Endothelial cell of umbilical vein (primary cell): Measurements from ENCODE around the gene BAG1. TPM values are rescaled to one million over a fixed set of nuclear protein-coding genes. Genes with fewer than 3 reads are reported as not detected.
A peak's percentile ranks its signal among the peaks of the same experiment; 100 is the strongest.

Experiments
- BruUV-seq: library from RNA; stranded (reverse); fragments of 400-500 nt; replicated peaks from 2 replicates; lab custom pipeline; 2021; lab: Mats Ljungman, UMichigan
- CTCF ChIA-PET: fragments of 300-600, 350-600 bp; sonication (Branson Sonifier 250); formaldehyde crosslinking; loops from one replicate; lab custom pipeline; 2021; ENCODE audit warnings: antibody characterized with exemption, inconsistent platforms; lab: Charles Lee
- POLR2A ChIA-PET: fragments of 300-600, 350-600 bp; sonication (Branson Sonifier 250); formaldehyde crosslinking; loops from one replicate; lab custom pipeline; 2021; ENCODE audit warnings: antibody characterized with exemption, inconsistent platforms; lab: Charles Lee
- DNase-seq: peaks from one replicate; pipeline ENCODE4 v3.0.0-alpha.2; 2011; ENCODE audit warnings: low read depth, low spot score
- FAIRE-seq: peaks from 2 replicates; lab custom pipeline; 2011; peaks lifted over from hg19 to GRCh38; lab: Jason Lieb, UNC
- H2AFZ ChIP-seq: 2 replicates; pipeline ENCODE4 v1.6.0; 2012; ENCODE audit warnings: low read depth, low read length, control low read depth, inconsistent platforms
- H3K27ac ChIP-seq: 2 replicates; pipeline ENCODE4 v1.5.1; 2011; ENCODE audit warnings: low read depth, mild to moderate bottlenecking, control low read depth, low read length, moderate library complexity; ENCODE audit not compliant: insufficient read depth
- H3K27me3 ChIP-seq, 2 experiments: 2 replicates each; pipeline versions ENCODE4 v1.6.0 to v1.6.1; 2011; ENCODE audit warnings: low read length in 2 of 2, mixed read lengths in 1 of 2; ENCODE audit not compliant: control insufficient read depth in 2 of 2, insufficient read depth in 2 of 2
- H3K36me3 ChIP-seq, 2 experiments: 2 replicates in 1 of 2; 3 replicates in 1 of 2; pipeline ENCODE4 v1.5.1; 2011; ENCODE audit warnings: low read length in 2 of 2, mild to moderate bottlenecking in 1 of 2, moderate library complexity in 1 of 2; ENCODE audit not compliant: control insufficient read depth in 2 of 2, insufficient read depth in 2 of 2; ENCODE audit errors: extremely low read depth in 1 of 2
- H3K4me1 ChIP-seq: 3 replicates; pipeline ENCODE4 v1.5.1; 2011; ENCODE audit warnings: mild to moderate bottlenecking, low read length; ENCODE audit not compliant: control insufficient read depth, insufficient read depth; ENCODE audit errors: extremely low read depth
- H3K4me2 ChIP-seq: 2 replicates; pipeline ENCODE4 v1.6.1; 2011; ENCODE audit warnings: low read length, control low read depth, mixed read lengths; ENCODE audit not compliant: insufficient read depth
- H3K4me3 ChIP-seq, 3 experiments: fragments of 200-600 bp in 1 of 3; sonication (generic), shearing (Covaris generic) in 1 of 3; replicated peaks in 1 of 3; 2 replicates each; pipeline ENCODE4 v1.5.1; 2011 to 2016; ENCODE audit warnings: control low read depth in 3 of 3, low read length in 3 of 3, mild to moderate bottlenecking in 2 of 3, inconsistent platforms in 1 of 3, low read depth in 1 of 3, moderate library complexity in 1 of 3; ENCODE audit not compliant: insufficient read depth in 1 of 3
- H3K79me2 ChIP-seq: 2 replicates; pipeline ENCODE4 v1.6.0; 2012; ENCODE audit warnings: low read length, inconsistent platforms; ENCODE audit not compliant: control insufficient read depth, insufficient read depth
- H3K9ac ChIP-seq: replicated peaks from 2 replicates; pipeline ENCODE3; 2011; ENCODE audit warnings: low read length, control low read depth; ENCODE audit not compliant: insufficient read depth; ENCODE audit errors: extremely low read depth
- H3K9me1 ChIP-seq: replicated peaks from 3 replicates; pipeline ENCODE4 v1.6.0; 2011; ENCODE audit warnings: mild to moderate bottlenecking, low read length; ENCODE audit not compliant: control insufficient read depth, insufficient read depth; ENCODE audit errors: extremely low read depth
- H3K9me3 ChIP-seq: replicated peaks from 2 replicates; pipeline ENCODE4 v1.5.1; 2012; ENCODE audit warnings: low read length, inconsistent platforms; ENCODE audit not compliant: control insufficient read depth, insufficient read depth
- H4K20me1 ChIP-seq: replicated peaks from 2 replicates; pipeline ENCODE3; 2011; ENCODE audit warnings: mild to moderate bottlenecking, low read length; ENCODE audit not compliant: control insufficient read depth, insufficient read depth; ENCODE audit errors: extremely low read depth
- EZH2 ChIP-seq: IDR thresholded peaks from 2 replicates; pipeline ENCODE4 v1.6.1; 2012; ENCODE audit warnings: borderline replicate concordance, low read depth, mild to moderate bottlenecking, moderate library complexity, low read length, inconsistent platforms; ENCODE audit not compliant: severe bottlenecking
- FOS ChIP-seq: IDR thresholded peaks from 2 replicates; pipeline ENCODE4 v1.6.1; 2011; ENCODE audit warnings: mild to moderate bottlenecking, low read length, moderate library complexity, borderline replicate concordance; ENCODE audit not compliant: insufficient read depth
- JUN ChIP-seq: IDR thresholded peaks from 2 replicates; pipeline ENCODE4 v1.6.1; 2011; ENCODE audit warnings: borderline replicate concordance, low read depth; ENCODE audit not compliant: insufficient read length, insufficient read depth
- MYC ChIP-seq: IDR thresholded peaks from one replicate; pipeline ENCODE4 v1.6.1; 2011; ENCODE audit warnings: mild to moderate bottlenecking, low read depth, low read length
- POLR2A ChIP-seq: IDR thresholded peaks from 2 replicates; pipeline ENCODE4 v1.6.1; 2012; ENCODE audit warnings: low read depth, mild to moderate bottlenecking, control low read depth, low read length
- POLR2AphosphoS5 ChIP-seq: IDR thresholded peaks from 2 replicates; pipeline ENCODE4 v1.6.1; 2012; ENCODE audit warnings: low read depth, mild to moderate bottlenecking, control low read depth, low read length, moderate library complexity; ENCODE audit not compliant: insufficient read depth
- dilution Hi-C: fragments of 300-500 bp; cut with MboI; formaldehyde crosslinking; loops from one replicate; pipeline ENCODE4 v1.15.0; 2019; ENCODE audit warnings: low sequenced_read_pairs; ENCODE audit not compliant: extremely low pct_ligation_motif_present
- intact Hi-C: fragments of 100-400 bp; cut with micrococcal nuclease; formaldehyde crosslinking; loops from one replicate; pipeline ENCODE4 v1.10.0; 2022
- polyA plus RNA-seq, 4 experiments: library from polyadenylated mRNA; depleted of rRNA in 3 of 4; stranded (reverse) in 3 of 4; unstranded in 1 of 4; fragments of >200 nt; gene quantifications; 2 replicates each; pipeline versions ENCODE4 v1.2.1 to v1.2.3, GENCODE V29; 2011 to 2012; ENCODE audit warnings: missing spikeins in 1 of 4
- total RNA-seq: library from RNA; stranded (reverse); gene quantifications from 2 replicates; pipeline ENCODE4 v1.2.3, GENCODE V29; 2021
- TF ChIP-seq, protein P1 (sequence below): IDR thresholded peaks from 2 replicates; pipeline ENCODE4 v1.6.1; 2011; ENCODE audit not compliant: insufficient read depth, insufficient read length

BAG1 gene
- total and polyA plus RNA-seq, 2 donors (not counting 3 experiments of a cell fraction or from before 2014, with no cell fraction given) = 44.6 to 87.4 TPM

DNA sequence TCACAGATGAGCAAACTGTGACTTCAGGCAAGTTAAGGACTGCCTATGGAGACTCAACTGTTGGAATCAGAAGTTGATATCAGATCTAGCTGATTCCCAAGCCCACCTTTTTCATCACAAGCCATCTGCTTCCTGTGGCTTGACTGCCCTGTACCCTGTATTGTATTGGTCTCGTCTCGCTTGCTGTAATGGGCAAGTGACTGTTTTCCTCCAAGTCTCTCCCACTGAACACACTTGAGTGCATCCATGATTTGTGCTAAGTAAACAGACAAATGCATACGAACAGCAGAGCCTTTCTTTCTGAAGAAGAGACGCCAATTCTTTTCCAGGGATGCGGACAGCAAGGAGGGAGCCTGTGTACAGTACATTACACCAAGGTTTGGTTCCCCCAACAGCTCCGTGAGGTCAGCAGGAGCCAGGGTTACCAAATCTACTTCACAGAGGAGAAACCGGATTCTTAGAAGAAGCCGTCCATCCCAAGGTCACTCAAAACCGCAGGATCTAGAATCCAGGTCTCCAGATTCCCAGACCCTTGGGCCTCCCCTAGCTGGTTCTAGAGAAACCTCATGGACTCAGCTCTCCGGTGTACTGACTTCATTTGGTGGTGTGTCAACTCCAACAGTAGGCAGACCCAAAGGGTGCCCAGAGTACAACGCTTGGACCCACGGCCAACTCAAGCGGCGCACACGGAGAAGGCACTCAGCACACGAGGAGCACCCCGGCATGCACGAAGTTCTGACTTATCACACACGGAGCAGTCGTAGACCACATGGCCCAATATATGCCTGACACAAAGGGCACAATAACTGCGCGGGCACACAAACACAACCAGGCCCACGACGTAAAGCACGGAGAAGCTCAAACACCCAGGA is 1.1 kb downstream of the BAG1 start:
- POLR2A ChIA-PET = no interaction called here
- DNase-seq (peak; percentile 60), FAIRE-seq (peak; percentile 68)
- Histone ChIP-seq H3K4me3 (peak overlapping the region; percentile 37 to 84 (median 75)), H3K9me3 (no peaks in the 10 kb centered on the region), H4K20me1 (no peaks in the 10 kb centered on the region), H3K9ac (peak overlapping the region; percentile 74), H3K4me2 (peak overlapping the region; percentile 85), H3K4me1 (peaks cover 15% of the 10 kb centered on the region), H3K79me2 (peaks cover 35% of the 10 kb centered on the region), H3K27ac (peak overlapping the region; percentile 27), H3K36me3 (peaks cover 22 to 28% of the 10 kb centered on the region in 2 experiments), H3K9me1 (no peaks in the 10 kb centered on the region), H3K27me3 (no peaks in the 10 kb centered on the region), H2AFZ (peak overlapping the region; percentile 7)
- intact Hi-C loops (loop anchor here (1.0 to 5.0 kb wide), 5 partner anchors 27 to 209 kb away; partner anchors contain the start of genes B4GALT1, NFX1 and NOL6), dilution Hi-C loops (no loop called here)
- TF ChIP-seq, protein P1, sequence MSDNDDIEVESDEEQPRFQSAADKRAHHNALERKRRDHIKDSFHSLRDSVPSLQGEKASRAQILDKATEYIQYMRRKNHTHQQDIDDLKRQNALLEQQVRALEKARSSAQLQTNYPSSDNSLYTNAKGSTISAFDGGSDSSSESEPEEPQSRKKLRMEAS = no peak
- TF ChIP-seq POLR2AphosphoS5 (no peak), JUN (no peak), FOS (no peak), MYC (peak; percentile 2), EZH2 (no peak), POLR2A (no peak)
- CTCF ChIA-PET = interaction anchor here (1.5 to 2.5 kb wide), 2 partner anchors 10 to 152 kb away, joined by 6 to 7 read pairs; no protein-coding TSS in a partner anchor
- TSS peak; percentile 25 for BruUV-seq
